Loucy (cell line): ENCODE results near the gene DNAJB13.

Source experiments
- CTCF ChIP-seq: fragments of 200-600 bp; sonication (generic); conservative IDR thresholded peaks from 2 replicates; pipeline ENCODE4 v1.5.1; 2014; ENCODE audit warnings: mild to moderate bottlenecking, antibody characterized with exemption, low read length
- EZH2phosphoT487 ChIP-seq: fragments of 200-600 bp; IDR thresholded peaks from 2 replicates; pipeline ENCODE4 v1.6.1; 2018; ENCODE audit warnings: antibody characterized with exemption, mild to moderate bottlenecking, moderate library complexity, borderline replicate concordance

- TF ChIP-seq CTCF (no peak), EZH2phosphoT487 (no peak)
Measured at GRCh38 chr11:73981051-73981805, 30.4 kb downstream of the DNAJB13 start.
